ENCODE results near the gene SS18.

SS18 gene

DNA sequence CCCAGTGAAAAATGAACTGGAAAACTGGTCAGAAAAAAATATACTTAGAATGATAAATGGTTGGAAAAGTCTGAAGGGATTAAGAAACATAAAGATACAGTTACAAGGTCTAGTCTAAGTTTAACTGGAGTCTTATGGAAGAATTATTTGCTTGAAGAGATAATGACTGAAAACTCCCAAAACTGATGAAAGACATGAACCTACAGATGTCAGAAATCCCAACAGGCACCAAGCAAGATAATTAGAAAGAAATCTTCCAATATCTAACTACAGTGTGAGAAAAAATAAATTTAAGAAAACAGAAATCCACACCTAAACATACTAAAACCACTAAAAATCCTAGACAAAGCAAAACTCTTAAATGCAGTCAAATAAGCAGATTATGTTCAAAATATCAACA, 19.4 kb downstream of the SS18 start:
- no peak for DNase-seq

- peak; percentile 41 for DNase-seq
Observed at GRCh38 chr18:26059357-26059756, 31.1 kb downstream of the SS18 start.

DNA sequence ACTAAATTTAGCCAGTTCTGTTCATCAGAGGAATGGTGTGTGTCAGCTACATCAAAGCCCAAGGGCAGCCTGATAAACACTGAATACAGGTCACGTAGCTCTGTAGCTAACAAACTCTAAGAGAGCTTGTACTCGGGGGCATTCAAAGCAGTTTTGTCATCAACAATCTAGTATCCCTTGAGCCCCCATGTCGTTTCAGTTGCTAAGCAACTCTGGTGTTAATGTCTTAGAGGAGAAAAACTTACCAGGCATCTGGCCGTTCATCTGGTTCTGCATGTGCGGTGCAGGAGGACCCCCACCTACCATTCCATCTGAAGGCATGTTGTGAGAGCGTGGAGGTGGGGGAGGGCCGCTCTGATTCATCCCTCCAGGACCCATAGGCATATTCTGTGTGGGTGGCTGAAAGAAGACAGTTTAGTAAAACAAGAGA, 33.1 kb downstream of the SS18 start:
- DNase-seq = no peak

- no peak for DNase-seq
Observed at GRCh38 chr18:26056291-26056690, 34.1 kb downstream of the SS18 start.

GRCh38 chr18:26052505-26052904, 37.9 kb downstream of the SS18 start:
- no peak for DNase-seq

GRCh38 chr18:26051843-26052242, 38.6 kb downstream of the SS18 start:
- peak; percentile 53 for DNase-seq

DNA sequence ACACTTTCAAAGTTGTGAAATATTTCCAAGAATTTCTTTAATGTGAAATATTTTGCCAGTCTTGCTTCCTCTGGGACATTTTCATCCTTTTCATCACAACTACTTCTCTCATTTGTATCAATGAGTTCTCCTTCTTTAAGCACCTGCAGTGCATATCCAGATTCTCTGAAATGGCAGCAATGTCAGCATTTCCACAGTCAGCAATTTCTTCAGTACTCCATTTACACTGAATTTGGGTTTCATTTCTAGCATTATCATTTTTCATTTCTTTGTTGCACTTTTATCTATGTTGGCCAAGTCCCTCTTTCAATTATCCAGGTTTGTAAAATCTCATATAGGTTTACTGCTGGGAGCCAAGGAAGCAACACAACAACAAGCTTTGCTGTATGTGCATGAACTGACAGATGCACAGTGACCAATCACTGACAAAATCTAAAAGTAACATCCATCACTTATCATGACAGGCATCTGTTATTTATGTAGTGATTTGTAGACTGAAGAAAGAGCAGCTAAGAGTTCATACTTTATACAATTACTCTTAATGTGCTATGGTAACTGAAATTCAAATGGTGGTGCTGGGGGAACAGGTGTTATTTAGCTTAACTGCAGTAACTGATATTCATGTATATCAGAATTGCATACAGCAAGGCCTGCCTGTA, 43.9 kb downstream of the SS18 start:
- no peak for DNase-seq

- no peak for DNase-seq
Observed at GRCh38 chr18:26044807-26045206, 45.6 kb downstream of the SS18 start.

- DNase-seq = no peak
Observed at GRCh38 chr18:26040051-26040656, 50.3 kb downstream of the SS18 start.

GRCh38 chr18:26039203-26039602, 51.2 kb downstream of the SS18 start:
- no peak for DNase-seq

DNA sequence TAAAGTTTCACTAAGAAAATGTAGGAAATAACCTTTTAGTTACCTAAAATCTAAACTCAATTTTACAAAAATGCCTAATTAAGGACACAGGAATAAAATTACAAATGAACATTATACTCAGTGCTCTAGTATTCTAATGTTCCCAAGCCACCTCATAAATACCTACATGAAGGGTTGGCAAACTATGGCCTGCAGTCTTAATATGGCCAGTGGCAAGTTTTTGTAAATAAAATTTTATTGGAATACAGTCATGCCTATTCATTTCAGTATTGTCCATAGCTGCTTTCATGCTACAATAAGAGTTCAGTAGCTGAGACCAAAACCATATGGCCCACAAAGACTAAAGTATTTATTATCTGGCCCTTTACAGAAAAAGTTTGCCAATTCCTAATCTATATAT, 53.8 kb downstream of the SS18 start:
- DNase-seq = no peak

- no peak for DNase-seq
Observed at GRCh38 chr18:26034850-26035497, 55.4 kb downstream of the SS18 start.

- DNase-seq = no peak
Observed at GRCh38 chr18:26022585-26022984, 67.8 kb downstream of the SS18 start.

DNA sequence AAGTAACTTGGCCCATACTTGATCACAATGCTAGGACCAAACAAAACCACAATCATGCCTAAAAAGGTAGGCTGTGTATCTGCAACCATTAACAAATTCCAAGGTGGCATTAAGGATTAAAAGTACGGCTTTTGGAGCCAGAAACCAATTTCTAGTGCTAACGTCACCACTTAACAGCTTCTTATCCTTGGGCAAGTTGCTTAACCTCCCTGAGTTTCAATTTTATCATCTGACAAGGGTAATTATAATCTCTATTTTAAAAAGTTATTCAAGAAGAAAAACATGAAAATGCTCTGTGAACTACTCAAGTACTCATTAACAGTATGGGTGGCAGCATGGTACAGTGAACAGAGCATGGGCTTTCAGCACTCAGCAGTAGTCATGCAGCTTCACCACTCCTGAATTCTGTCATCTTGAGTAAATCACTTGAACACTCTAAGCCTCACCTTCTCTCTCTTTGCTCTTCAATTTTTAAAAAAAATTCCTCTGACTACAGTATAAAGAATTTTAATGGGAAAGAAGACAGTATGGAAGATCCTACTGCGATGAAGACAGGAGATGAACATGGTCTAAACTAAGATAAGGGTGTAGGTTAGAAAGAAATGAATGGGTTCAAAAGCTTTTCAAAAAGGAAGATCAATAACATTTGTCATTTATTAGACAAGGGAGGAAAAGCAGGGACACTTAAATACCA, 69.2 kb downstream of the SS18 start:
- DNase-seq = no peak

- DNase-seq = peak; percentile 57
Observed at GRCh38 chr18:26017929-26018328, 72.5 kb downstream of the SS18 start.

GRCh38 chr18:26014462-26014861, 76.0 kb downstream of the SS18 start:
- DNase-seq = no peak

- no peak for DNase-seq
Observed at GRCh38 chr18:26008619-26009018, 81.8 kb downstream of the SS18 start.

GRCh38 chr18:26008096-26008495, 82.3 kb downstream of the SS18 start:
- DNase-seq = no peak

DNA sequence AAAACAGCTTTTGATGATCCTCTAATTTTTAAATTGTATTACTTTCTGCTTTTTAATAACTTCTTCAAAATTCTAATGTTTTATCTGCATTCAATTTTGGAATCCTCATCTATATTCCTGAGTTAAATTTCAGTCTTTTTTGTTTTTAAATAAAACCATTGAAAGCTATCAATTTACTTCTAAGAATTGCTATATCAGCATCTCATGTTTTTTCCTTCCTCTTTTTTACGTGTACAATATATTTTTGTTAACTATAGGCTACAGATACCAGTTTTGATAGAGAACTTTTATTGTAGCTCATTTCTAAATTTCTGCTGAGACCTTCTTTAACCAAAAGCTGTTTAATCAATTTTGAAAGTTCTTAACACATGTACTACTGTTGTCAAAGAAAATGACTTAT, 84.5 kb downstream of the SS18 start:
- peak; percentile 36 for DNase-seq

DNA sequence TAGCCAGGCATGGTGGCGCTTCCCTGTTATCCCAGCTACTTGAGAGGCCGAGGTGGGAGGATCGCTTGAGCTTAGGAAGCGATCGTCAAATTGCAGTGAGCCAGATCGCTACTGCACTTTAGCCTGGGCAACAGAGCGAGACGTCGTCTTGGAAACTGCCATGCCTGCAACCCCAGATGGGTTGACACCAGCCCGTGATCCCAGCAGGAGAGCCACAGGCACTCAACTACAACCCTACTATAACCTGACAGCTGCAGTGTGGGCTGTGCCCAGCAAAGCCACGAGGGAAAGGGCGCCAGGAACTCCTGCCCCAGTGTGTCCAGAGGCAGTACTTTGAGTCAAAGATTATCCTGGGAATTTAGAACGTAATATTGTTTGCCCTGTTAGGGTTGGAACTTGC, 85.6 kb downstream of the SS18 start:
- no peak for DNase-seq

- DNase-seq = no peak
Observed at GRCh38 chr18:26003817-26004216, 86.6 kb downstream of the SS18 start.

- DNase-seq = no peak
Observed at GRCh38 chr18:26003356-26003755, 87.1 kb downstream of the SS18 start.

DNA sequence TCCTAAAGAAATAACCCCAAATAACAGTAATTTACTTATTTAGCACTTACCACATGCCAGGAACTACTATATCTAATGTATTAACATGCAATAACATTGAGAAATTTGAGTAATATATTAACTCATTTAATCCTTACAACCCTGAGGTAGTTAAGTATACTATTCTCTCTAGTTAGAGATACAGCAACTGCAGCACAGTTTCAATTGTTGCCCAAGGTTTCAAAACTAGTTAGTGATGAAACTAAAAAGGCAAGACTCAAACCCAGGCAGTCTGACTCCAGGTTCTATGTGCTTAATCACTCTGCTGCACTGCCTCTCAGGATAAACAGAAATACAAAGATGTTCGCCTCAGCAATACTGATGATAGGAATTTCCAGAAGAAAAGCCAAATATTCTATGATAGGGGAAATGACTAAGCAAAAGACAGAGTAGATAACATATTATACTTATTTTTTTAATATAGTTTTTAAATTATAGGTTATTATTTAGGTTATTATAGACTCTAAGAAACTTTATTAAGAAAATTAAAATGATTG, 88.0 kb downstream of the SS18 start:
- DNase-seq = peak; percentile 63

GRCh38 chr18:25998461-25998860, 92.0 kb downstream of the SS18 start:
- no peak for DNase-seq

All from hematopoietic multipotent progenitor cell treated with erythropoietin and hydrocortisone succinate and interleukin-3 and kit ligand, for 4 days (in vitro differentiated cells).